ENCODE data around the gene PPM1L. TPM values are rescaled to one million over a fixed set of nuclear protein-coding genes. Genes with fewer than 3 reads are reported as not detected.

The PPM1L gene
- total RNA-seq, 1 experiment from 2014 or later, result 13.2 TPM

DNA sequence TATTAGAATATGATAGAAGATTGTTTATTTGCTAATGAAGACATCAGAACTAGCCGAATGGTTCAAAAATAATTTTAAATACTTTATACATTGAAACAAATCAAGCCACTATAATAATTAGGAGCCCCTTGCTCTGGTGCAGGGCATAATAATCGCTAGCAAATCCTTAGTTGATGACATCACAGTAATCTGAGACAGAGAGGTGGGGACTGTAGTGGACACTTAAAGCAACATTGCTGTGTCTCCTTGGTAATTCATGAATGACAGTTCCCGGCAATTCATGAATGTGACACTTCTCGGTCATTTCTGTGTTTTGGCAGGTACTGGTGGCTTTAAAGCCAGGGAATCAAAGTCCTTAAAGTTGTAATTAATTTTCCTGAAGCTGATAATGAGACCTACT lies 114.3 kb downstream of the PPM1L start:
- TF ChIP-seq YY1 (IDR thresholded peaks at IDR 0.05; ENCODE audit: extremely low read depth, insufficient replicate concordance, low read depth, low read length) (no peak), ELF1 (IDR thresholded peaks at IDR 0.05; ENCODE audit: borderline replicate concordance, low read depth) (no peak), POLR2A (IDR thresholded peaks at IDR 0.05; ENCODE audit: borderline replicate concordance, extremely low read depth, insufficient read depth, insufficient read length) (no peak), SRF (IDR thresholded peaks at IDR 0.05; ENCODE audit: low read depth) (no peak), SP1 (IDR thresholded peaks at IDR 0.05; ENCODE audit: low read depth) (no peak), EGR1 (IDR thresholded peaks at IDR 0.05; ENCODE audit: low read depth) (no peak), CEBPB (IDR thresholded peaks at IDR 0.05; ENCODE audit: low read depth) (no peak), SIN3A (IDR thresholded peaks at IDR 0.05; ENCODE audit: low read depth) (no peak), POLR2AphosphoS5 (IDR thresholded peaks at IDR 0.05; ENCODE audit: low read depth, low read length) (no peak), TCF7L2 (IDR thresholded peaks at IDR 0.05; ENCODE audit: borderline replicate concordance, extremely low read depth, insufficient read depth, insufficient read length) (no peak), JUND (IDR thresholded peaks at IDR 0.05) (no peak), RAD21 (IDR thresholded peaks at IDR 0.05; ENCODE audit: low read depth) (no peak)
- TF ChIP-seq, protein P1, sequence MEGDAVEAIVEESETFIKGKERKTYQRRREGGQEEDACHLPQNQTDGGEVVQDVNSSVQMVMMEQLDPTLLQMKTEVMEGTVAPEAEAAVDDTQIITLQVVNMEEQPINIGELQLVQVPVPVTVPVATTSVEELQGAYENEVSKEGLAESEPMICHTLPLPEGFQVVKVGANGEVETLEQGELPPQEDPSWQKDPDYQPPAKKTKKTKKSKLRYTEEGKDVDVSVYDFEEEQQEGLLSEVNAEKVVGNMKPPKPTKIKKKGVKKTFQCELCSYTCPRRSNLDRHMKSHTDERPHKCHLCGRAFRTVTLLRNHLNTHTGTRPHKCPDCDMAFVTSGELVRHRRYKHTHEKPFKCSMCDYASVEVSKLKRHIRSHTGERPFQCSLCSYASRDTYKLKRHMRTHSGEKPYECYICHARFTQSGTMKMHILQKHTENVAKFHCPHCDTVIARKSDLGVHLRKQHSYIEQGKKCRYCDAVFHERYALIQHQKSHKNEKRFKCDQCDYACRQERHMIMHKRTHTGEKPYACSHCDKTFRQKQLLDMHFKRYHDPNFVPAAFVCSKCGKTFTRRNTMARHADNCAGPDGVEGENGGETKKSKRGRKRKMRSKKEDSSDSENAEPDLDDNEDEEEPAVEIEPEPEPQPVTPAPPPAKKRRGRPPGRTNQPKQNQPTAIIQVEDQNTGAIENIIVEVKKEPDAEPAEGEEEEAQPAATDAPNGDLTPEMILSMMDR (IDR thresholded peaks at IDR 0.05 in 2 of 3, conservative IDR thresholded peaks at IDR 0.05 in 1 of 3; ENCODE audit: borderline replicate concordance in 1 of 3, insufficient read depth in 1 of 3, low read depth in 2 of 3, low read length in 2 of 3), result no peak
- TF ChIP-seq, protein P2, sequence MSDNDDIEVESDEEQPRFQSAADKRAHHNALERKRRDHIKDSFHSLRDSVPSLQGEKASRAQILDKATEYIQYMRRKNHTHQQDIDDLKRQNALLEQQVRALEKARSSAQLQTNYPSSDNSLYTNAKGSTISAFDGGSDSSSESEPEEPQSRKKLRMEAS (IDR thresholded peaks at IDR 0.05), result no peak
- Histone ChIP-seq H3K27me3 (ENCODE audit: insufficient read depth, low read length) (no peaks in the 10 kb centered on the region), H3K9ac (ENCODE audit: low read length) (no peak overlapping the region), H4K20me1 (ENCODE audit: insufficient read depth) (no peaks in the 10 kb centered on the region), H3K9me3 (ENCODE audit: control insufficient read depth in 1 of 2, insufficient read depth in 1 of 2, low read depth in 1 of 2, low read length in 2 of 2) (no peaks in the 10 kb centered on the region), H3K9me2 (ENCODE audit: insufficient read depth) (no peaks in the 10 kb centered on the region), H3K79me2 (ENCODE audit: insufficient read depth, low read length) (no peaks in the 10 kb centered on the region), H2AFZ (ENCODE audit: low read depth, low read length, poor library complexity, severe bottlenecking) (no peak overlapping the region), H3K27ac (ENCODE audit: low read depth, low read length) (no peak overlapping the region), H3K4me2 (ENCODE audit: low read length) (no peak overlapping the region), H3K4me3 (replicated peaks in 1 of 2; ENCODE audit: low read depth in 1 of 2, low read length in 2 of 2) (no peak overlapping the region), H3K4me1 (ENCODE audit: control insufficient read depth in 1 of 2, insufficient read depth in 2 of 2, low read length in 2 of 2) (no peaks in the 10 kb centered on the region; a peak in 1 of 4 replicates), H3K36me3 (ENCODE audit: control insufficient read depth in 1 of 2, insufficient read depth in 2 of 2, low read length in 2 of 2) (no peaks in the 10 kb centered on the region)
- ATAC-seq (no peak), DNase-seq (ENCODE audit: low read depth, low spot score) (no peak)
- no TSS peak for BruUV-seq (replicated peaks)
- RAD21 ChIA-PET (ENCODE audit: low non-redundant PET in 1 of 2, low total read pairs in 2 of 2, uncharacterized antibody in 2 of 2, unreplicated experiment in 2 of 2), result no interaction called here
- POLR2A ChIA-PET, result no interaction called here
- CTCF ChIA-PET, result no interaction called here
- intact Hi-C loops (cut with micrococcal nuclease), result no loop called here

All from HCT116 (cell line).